Measurements from ENCODE around the gene DOCK2.

DOCK2 gene

GRCh38 chr5:169864483-169864882 lies 227.4 kb downstream of the DOCK2 start:
- no peak for DNase-seq (ENCODE audit: low spot score)

GRCh38 chr5:169867347-169867746 lies 230.3 kb downstream of the DOCK2 start:
- no peak for DNase-seq (ENCODE audit: low spot score)

GRCh38 chr5:169869066-169869465 lies 232.0 kb downstream of the DOCK2 start:
- DNase-seq (ENCODE audit: low spot score) = no peak

GRCh38 chr5:169870211-169870610 lies 233.1 kb downstream of the DOCK2 start:
- no peak for DNase-seq (ENCODE audit: low spot score)

- DNase-seq (ENCODE audit: low spot score) = no peak
Observed at GRCh38 chr5:169871826-169872490, 234.9 kb downstream of the DOCK2 start.

GRCh38 chr5:169873642-169874041 lies 236.6 kb downstream of the DOCK2 start:
- DNase-seq (ENCODE audit: low spot score) = no peak

GRCh38 chr5:169874621-169875020 lies 237.5 kb downstream of the DOCK2 start:
- no peak for DNase-seq (ENCODE audit: low spot score)

GRCh38 chr5:169875091-169875728 lies 238.1 kb downstream of the DOCK2 start:
- DNase-seq (ENCODE audit: low spot score) = no peak

- DNase-seq (ENCODE audit: low spot score) = no peak
Observed at GRCh38 chr5:169875731-169876130, 238.7 kb downstream of the DOCK2 start.

- DNase-seq (ENCODE audit: low spot score) = peak; percentile 33
Observed at GRCh38 chr5:169876386-169876785, 239.3 kb downstream of the DOCK2 start.

GRCh38 chr5:169880012-169880663 lies 243.1 kb downstream of the DOCK2 start:
- no peak for DNase-seq (ENCODE audit: low spot score)

- no peak for DNase-seq (ENCODE audit: low spot score)
Observed at GRCh38 chr5:169880785-169881184, 243.7 kb downstream of the DOCK2 start.

GRCh38 chr5:169881702-169882303 lies 244.7 kb downstream of the DOCK2 start:
- DNase-seq (ENCODE audit: low spot score) = no peak

GRCh38 chr5:169886033-169886432 lies 249.0 kb downstream of the DOCK2 start:
- DNase-seq (ENCODE audit: low spot score) = no peak

- DNase-seq (ENCODE audit: low spot score) = no peak
Observed at GRCh38 chr5:169886677-169887076, 249.6 kb downstream of the DOCK2 start.

GRCh38 chr5:169889572-169889971 lies 252.5 kb downstream of the DOCK2 start:
- DNase-seq (ENCODE audit: low spot score) = no peak

GRCh38 chr5:169893010-169893409 lies 255.9 kb downstream of the DOCK2 start:
- no peak for DNase-seq (ENCODE audit: low spot score)

- no peak for DNase-seq (ENCODE audit: low spot score)
Observed at GRCh38 chr5:169893571-169893970, 256.5 kb downstream of the DOCK2 start.

- DNase-seq (ENCODE audit: low spot score) = peak; percentile 60
Observed at GRCh38 chr5:169895926-169896325, 258.9 kb downstream of the DOCK2 start.

GRCh38 chr5:169897481-169897880 lies 260.4 kb downstream of the DOCK2 start:
- DNase-seq (ENCODE audit: low spot score) = no peak

- no peak for DNase-seq (ENCODE audit: low spot score)
Observed at GRCh38 chr5:169901896-169902295, 264.8 kb downstream of the DOCK2 start.

- DNase-seq (ENCODE audit: low spot score) = no peak
Observed at GRCh38 chr5:169904059-169904458, 267.0 kb downstream of the DOCK2 start.

GRCh38 chr5:169904508-169904907 lies 267.4 kb downstream of the DOCK2 start:
- no peak for DNase-seq (ENCODE audit: low spot score)
